ENCODE data around the gene SPATA13.

The SPATA13 gene

DNA sequence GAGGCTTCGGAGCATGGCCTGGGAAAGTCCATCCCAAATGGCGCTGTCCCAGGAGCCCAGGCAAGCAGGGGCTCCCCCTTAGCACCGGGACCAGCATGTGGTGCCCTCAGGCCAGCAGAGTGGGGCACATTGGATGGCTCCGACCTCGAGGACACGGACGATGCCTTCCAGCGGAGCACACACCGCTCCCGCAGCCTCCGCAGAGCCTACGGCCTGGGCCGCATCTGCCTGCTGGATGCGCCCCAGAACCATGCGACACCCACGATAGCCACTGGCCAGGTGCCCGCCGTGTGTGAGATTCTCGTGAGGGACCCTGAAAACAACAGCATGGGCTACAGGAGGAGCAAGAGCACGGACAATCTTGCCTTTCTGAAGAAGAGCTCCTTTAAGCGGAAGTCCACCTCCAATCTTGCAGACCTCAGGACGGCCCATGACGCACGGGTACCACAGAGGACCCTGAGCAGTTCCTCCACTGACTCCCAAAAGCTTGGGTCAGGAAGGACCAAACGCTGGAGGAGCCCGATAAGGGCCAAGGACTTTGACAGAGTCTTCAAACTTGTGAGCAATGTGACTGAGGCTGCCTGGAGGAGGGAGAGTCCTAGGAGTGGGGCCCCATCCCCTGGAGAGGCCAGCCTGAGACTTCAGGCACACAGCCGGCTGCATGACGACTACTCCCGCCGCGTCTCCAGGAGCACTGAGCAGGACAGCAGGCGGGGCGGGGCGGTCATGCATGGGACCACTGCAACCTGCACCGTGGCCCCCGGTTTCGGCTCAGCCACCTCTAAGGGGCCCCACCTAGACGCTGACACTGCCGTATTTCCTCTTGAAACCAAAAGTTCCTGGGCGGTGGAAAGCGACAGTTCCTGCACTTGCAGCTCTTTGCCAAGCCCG lies 63.1 kb downstream of the SPATA13 start:
- no peak for DNase-seq (ENCODE audit: low spot score)

DNA sequence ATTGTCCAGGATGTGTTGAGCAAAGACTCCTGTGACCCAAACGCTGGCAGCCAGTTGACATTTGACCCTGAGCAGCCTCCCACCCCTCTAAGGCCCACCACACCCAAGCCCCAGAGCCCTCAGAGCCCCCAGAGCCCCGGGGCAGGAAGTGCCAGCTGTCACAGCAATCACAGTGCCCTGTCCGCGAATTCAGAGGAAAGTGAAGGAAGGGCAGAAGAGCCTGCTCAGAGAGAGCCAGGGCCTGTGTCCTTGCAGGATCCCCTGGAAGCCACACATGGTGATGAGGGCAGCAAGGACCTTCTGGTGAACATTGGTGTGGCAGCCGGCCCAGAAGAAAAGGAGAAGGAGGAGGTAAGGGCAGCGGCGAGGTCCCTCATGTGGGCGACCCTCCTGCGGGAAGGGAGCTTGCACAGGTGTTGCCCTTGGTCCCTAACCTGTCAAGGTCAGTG lies 63.7 kb downstream of the SPATA13 start:
- no peak for DNase-seq (ENCODE audit: low spot score)

DNA sequence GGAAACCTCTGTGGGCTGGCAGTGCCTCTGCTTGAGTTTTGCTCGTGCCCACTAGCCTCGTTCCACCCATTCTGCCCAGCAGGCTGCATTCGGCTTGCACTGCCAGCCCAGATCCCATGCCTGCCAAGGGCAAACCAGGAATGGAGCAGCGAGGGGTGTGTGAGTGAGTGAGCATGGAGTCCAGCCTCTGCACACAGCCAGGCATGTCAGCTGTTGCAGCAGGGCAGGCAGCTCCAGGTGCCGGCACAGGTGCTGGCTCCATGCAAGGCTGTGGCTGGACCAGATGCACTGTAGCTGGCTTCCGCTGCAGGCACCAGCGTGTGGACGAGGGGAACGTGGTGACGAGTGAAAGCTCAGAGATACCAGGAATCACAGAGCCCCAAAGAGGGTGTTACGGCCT lies 64.5 kb downstream of the SPATA13 start:
- DNase-seq (ENCODE audit: low spot score), result no peak

DNA sequence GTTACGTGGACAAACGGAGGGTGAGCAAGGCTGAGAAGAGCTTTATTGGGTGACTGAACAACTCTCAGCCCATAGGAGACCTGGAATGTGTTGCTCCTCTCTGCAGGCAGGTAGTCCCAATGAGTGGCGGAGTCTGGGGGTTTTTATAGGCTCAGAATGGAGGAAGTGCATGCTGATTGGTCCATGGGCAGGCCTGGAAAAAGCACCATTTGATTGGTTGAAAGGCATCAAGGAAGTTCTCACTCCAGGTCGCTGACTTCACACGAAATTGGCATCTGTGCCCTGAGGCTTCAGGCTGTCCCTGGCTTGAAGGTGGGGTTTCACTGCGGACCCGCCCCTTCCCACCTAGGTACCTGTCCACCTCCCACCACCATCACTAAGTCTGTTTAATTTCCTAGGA lies 65.4 kb downstream of the SPATA13 start:
- DNase-seq (ENCODE audit: low spot score), result no peak

DNA sequence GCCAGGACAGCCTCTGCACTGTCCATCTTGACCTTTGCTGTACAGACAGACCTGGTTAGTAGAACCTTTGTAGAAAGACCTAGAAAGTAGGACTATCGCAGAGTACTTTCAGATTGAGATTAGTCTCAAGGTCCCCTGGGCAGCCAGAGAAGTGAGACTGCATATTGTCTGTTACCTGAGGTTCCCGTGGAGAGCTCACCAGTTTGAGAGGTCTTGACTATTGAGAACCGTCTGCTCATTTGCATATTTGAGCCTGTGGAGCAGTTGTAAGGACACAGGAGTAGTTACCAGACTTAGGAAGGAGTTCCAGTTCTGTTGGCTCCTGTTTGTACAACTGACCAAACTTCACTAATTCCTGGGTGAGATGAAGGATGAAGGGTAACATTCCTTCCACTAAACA lies 66.2 kb downstream of the SPATA13 start:
- no peak for DNase-seq (ENCODE audit: low spot score)

DNA sequence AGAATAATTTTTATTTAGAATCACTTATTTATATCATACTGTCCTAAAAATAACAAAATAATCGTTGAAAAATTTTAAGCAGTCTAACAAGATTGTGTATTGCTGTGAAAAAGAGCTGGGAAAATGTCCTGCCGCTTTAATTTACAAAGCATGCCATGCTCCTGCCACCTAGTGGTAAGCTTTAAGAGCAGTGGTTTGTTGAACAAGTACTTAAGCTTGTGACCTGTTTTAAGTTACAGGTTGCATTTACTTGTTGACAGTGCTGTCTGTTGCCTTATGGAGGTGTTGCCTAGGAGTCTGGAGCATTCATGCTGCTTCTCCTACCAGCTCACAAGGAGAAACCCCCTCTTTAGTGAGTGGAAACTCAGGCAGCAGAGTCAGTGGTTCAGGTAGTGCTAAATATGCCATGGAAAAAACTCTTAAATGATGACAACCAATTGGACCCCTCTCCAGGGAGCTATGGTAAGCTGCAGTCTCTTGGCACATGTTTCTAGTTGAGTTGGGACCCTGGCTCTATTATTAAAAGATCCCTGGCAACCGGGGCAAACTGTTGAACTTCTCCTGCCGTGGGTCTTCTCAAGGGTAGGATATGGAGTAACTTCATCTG lies 68.4 kb downstream of the SPATA13 start:
- DNase-seq (ENCODE audit: low spot score), result peak; percentile 67

DNA sequence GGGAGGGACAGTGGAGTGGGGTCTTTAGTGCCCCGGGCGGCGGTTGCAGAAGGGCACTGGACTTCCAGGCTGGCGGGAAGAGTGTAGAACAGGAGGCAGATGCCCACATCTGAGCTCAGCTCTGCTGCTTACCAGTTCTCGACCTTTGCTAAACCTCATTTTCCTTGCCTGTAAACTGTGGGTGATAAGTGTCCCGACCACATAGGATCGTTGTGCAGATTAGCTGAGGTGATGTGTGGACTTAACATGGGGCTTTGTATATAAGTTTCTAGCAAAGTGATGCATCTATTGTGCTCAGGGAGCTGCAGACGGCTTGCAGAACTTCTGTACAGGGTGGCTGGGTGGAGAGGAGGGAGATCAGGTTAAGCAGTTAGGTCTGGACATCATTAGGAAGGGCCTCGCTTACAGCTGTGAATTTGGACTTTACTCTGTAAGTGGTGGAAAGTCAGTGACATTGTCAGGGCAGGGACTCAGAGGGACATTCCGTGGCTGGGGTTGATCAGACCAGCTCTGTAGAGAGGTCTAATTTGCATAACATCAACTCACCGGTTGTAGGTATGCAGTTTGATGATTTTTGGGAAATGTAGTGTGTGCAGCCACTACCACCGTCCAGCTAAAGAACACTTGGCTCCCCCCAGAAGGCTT lies 70.0 kb downstream of the SPATA13 start:
- no peak for DNase-seq (ENCODE audit: low spot score)

DNA sequence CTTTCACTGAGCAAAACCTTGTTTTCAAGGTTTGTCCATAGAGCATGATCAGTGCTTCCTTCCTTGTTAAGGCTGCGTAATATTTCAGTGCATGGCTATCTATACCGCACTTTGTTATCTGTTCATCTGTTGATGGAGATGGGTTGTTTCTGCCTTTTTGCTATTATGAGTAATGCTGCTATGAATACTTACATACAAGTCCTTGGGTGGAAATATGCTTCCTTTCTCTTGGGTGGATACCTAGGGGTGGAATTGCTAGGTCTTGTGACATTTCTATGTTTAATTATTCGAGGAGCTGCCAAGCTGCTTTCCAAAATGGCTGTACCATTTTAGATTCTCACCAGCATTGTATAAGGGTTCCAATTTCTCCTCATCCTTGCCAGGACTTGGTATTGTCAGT lies 70.9 kb downstream of the SPATA13 start:
- no peak for DNase-seq (ENCODE audit: low spot score)

DNA sequence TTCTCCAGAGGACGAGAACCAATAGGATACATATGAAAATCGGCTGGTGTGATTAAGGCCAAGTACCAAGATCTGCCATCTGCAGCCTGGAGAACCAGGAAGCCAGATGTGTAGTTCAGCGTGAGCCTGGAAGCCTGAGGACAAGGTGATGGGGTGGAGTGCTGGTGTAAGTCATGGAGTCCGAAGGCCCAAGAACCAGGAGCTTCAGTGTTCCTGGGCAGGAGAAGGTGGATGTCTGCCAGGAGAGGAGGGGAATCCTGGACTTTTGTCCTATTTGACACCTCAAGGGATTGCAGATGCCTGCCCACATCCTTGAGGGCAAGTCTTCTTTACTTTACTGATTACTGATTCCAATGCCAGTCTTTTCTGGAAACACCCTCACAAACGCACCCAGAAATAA lies 71.5 kb downstream of the SPATA13 start:
- DNase-seq (ENCODE audit: low spot score), result no peak

DNA sequence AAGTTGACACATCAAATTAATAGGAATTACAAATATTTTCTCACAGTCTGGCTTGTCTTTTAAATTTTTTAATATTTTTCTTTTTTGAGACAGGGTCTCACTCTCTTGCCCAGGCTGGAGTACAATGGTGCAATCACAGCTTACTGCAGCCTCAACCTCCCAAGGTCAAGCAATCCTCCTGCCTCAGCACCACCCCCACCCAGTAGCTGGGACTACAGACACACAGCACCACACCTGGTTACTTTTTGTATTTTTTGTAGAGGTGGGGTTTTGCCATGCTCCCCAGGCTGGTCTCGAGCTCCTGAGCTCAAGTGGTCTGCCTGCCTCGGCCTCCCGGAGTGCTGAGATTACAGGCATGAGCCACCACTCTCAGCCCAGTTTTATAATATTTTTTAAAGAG lies 72.0 kb downstream of the SPATA13 start:
- DNase-seq (ENCODE audit: low spot score), result no peak

DNA sequence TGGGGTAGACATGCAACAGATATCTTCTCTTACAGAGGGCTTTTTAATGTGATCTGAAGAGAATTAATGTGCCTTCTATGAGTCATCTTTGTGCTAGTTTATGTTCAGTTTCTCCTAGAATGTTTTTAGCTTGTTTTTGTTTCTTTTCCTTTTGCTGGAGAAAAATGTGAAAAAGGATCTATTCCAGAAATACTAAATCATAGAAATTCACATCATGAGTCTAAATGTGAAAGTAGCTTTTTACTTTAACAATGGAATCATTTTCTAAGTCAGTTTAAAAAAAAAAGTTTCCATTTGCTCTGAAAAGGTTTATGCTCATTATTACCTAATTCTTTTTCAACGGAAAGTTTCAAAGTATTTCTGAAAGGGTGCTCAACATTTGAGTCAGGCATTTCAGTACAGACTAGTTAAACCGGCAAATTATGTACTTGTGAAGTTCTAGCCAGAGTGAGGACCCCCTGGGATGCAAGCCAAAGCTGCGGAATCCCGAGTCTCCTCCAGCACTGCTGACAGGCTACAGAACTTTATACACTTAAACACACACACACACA lies 72.9 kb downstream of the SPATA13 start:
- DNase-seq (ENCODE audit: low spot score), result no peak

DNA sequence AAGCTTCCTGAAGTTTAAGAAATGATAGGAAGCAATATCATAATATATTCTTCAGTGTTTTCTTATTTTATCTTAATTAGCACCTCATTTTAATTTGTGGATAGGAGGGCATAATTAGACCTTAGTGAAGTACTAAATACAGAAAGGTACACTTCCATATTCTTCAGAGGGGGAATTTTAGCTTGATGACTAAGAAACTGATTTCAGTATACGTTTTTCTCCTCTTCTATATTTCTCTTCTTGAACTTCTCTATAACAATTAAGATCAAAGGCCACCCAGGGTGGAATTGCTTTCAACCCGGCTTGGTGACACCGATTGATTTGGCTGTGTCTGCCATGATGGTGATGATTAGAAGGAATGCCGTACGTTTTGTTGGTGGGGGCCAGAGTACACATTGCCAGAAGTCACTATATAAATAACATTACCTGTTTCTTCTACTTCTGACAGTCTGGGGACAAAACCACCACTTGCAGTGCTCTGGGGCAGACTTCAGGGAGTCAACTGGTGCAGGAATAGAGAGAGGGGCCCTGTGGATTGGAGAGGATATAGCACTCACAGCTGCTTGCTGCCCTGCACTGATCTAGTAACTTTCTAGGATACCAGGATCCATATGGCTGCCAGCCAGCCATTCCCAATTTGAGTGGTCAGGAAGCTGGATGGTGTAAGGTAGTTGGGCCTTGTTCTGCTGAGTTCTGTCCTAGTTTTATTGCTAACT lies 73.8 kb downstream of the SPATA13 start:
- no peak for DNase-seq (ENCODE audit: low spot score)

DNA sequence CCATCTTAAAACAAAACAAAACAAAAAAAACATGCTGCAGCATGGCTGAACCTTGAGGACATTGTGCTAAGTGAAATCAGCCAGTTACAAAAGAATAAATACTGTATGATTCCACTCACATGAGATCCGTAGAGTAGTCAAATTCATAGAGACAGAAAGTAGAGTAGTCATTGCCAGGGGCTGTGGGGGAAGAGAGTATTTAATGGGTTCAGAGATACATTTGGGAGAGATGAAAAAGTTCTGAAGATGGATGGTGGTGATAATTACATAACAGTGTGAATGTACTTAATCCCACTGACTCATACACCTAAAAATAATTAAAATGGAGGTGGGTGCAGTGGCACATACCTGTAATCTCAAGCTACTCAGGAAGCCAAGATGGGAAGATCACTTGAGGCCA lies 76.8 kb downstream of the SPATA13 start:
- no peak for DNase-seq (ENCODE audit: low spot score)

DNA sequence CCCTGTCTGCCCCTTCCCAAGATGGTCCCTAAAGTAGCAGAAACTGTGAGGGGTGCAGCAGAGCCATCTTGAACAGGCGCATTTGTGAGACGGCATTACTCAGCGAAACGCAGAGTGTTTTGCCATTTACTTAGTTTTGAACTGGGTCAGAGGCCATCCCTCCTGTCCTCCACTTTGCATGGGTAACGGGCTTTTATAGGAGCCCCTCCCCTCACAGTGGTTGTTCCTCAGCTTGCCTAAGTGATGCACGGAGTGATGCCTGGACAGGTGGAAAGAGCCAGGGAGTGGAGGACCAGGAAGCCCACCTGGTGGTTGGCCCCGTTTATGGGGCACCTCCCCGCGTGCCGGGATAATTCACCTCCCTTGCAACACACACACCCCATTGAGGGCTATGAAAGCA lies 80.8 kb downstream of the SPATA13 start:
- no peak for DNase-seq (ENCODE audit: low spot score)

DNA sequence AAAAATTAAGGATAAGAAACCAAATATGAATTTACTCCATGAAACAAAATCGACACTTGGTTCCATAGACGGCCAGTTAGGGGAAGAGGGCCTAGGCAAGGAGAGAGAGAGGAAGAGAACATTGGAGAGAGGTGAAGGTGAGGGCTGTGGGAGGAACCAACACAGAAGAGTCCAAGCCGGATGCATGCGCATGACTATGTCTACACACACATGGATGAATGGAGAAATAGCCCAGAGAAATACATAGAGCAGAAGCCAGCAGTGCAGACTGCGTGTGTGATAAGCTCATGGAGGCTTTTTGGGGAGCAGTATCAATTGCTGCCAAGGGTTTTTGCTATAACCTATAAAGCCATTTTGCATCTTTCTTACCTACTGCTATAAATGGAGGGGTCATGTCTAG lies 81.6 kb downstream of the SPATA13 start:
- no peak for DNase-seq (ENCODE audit: low spot score)

DNA sequence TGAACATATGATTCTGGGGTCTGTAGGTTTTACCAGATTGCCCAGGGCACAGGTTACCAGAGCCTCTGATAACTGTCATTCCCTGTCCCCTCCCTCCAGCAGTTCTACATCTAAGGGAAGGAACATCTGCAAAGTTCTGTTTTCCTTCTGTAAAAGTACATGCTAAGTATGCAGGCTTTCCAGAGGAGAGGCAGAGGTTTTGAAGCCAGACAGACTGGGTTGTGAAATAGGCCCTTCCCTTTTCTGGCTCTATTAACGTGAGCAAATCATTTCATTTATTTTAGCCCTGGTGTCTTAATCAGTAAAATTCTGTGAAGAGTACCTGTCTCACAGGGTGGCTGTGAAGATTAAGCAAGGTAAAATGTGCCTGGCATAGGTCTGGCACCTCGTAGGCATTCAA lies 82.8 kb downstream of the SPATA13 start:
- no peak for DNase-seq (ENCODE audit: low spot score)

DNA sequence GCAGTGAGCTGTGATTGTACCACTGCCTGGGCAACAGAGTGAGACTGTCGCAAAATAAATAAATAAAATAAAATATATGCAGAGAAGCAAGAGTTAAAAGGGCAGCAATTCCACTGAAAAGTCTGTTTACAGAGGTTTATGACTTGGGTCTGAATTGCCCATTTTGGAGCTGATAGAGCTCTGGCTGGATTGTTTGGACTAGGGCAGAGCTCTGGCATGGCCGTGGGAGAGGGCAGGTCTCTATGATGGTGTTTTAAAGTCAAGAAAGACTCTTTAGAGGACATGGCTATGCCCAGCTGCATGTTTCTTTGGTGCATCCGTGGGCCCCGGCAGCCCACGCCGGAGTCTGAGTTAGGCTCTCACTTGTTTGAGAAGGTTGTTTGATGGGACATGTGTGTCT lies 84.3 kb downstream of the SPATA13 start:
- no peak for DNase-seq (ENCODE audit: low spot score)

DNA sequence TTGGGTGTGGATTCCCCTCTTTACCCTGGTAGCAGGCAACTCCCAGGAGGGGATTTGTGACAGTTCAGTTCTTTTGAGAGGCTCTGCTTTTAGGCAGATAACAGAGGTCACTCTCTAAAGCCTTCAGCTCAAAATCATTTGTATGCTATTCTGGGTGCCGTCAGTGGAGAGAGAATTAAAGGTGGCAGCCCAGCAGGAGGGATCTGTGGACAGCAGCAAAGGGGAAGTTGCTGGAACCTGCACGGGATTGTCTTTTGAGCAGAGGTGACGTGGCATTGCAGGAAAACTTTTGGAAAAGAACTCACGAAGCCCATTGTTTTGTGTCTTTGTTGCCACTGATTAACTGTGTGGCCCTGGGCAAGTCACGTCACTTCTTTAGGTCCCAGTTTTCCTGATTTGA lies 86.5 kb downstream of the SPATA13 start:
- no peak for DNase-seq (ENCODE audit: low spot score)

DNA sequence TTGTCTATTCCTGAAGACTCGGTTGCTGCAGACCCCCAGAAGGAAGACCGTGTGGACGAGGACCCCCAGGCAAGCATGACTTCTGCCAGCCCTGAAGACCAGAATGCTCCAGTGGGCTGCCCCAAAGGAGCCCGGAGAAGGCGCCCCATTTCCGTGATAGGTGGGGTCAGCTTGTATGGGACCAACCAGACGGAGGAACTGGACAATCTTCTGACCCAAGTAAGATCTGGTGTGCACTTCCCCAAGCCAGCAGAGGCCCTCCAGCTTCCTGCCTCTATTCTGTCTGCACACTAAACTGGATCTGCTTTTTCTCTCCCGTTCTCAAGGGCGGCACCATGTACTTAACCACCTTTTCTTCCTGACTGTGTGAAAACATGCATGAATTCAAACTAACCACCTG lies 89.1 kb downstream of the SPATA13 start:
- no peak for DNase-seq (ENCODE audit: low spot score)

DNA sequence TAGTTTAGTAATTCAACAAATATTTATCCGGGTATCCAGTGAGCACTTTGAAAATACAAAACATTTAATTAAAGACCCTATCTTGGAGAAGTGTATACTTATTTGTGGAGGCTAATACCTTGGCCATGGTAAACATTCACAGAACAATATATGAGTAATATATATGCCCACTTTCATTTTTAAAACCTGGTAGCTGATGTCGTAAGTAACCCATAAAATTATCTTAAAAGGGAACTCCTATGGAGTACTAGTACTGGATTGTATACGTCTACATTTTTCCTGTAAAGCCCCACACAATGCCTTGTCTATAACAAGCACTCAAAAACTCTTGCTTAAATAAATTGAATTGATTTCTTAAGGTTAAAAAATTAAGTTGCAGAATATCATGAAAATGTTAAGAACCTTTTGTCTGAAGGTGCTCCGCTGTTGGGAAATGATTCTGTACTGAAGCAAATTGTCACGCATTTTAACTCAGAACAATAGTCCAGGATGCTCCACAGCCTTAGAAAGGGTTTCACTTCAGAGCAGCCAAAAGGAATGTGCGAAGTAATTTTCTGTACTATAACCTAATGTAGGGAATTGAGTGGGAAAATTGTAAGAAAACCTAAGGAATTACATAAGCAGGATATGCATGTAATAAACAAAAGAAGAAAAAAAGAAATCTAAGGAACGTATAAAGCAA lies 90.0 kb downstream of the SPATA13 start:
- DNase-seq (ENCODE audit: low spot score), result no peak

DNA sequence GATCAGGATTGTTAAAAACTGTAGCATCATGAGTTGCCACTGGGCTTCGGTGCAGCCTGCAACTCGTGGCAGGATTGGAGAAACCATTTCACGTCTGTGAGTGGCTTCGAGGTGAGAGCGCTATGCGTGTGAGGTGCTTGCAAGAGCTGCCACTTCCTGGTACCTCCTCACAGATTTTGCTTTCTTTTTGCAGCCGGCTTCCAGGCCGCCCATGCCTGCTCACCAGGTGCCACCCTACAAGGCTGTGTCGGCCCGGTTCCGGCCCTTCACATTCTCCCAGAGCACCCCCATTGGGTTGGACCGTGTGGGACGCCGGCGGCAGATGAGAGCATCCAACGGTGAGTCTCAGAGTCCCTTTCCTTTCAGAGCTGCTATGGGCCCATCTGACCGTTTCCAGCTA lies 91.0 kb downstream of the SPATA13 start:
- no peak for DNase-seq (ENCODE audit: low spot score)

DNA sequence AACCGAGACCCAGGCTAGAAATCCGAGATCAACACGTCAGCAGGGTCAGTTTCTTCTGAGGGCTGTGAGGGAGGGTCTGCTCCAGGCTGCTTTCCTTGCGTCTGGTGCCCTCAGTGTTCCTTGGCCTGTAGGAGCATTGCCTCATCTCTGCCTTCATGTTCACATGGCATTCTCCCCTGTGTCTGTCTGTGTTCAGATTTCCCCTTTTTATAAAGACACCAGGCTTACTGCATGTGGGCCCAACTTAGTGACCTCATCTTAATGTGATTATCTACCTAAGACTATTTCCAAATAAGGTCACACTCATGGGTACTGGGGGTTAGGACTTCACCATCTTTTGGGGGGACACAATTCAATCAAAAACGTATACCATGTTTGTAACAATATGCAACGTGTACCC lies 91.6 kb downstream of the SPATA13 start:
- DNase-seq (ENCODE audit: low spot score), result no peak
